Prostate gland (tissue), 2 donors: Measurements from ENCODE around the gene ADAMTS19.

Source experiments
- POLR2A ChIP-seq: fragments of 450-650 bp; IDR thresholded peaks from one replicate; pipeline ENCODE4 v1.6.1; 2016; ENCODE audit warnings: antibody characterized with exemption, mild to moderate bottlenecking
- POLR2AphosphoS5 ChIP-seq: sonication (generic); formaldehyde crosslinking; IDR thresholded peaks from one replicate; pipeline ENCODE4 v1.6.1; 2017; ENCODE audit warnings: antibody characterized with exemption
- TF ChIP-seq, protein P1 (sequence below), 4 experiments: fragments of 200-600 bp in 2 of 4; fragments of 450-650 bp in 2 of 4; sonication (generic) in 2 of 4; IDR thresholded peaks; 1 replicate in 3 of 4; 2 replicates in 1 of 4; pipeline ENCODE4 v1.5.1; 2016 to 2019; ENCODE audit warnings: antibody characterized with exemption in 4 of 4, mild to moderate bottlenecking in 2 of 4, moderate library complexity in 2 of 4

- TF ChIP-seq, protein P1, sequence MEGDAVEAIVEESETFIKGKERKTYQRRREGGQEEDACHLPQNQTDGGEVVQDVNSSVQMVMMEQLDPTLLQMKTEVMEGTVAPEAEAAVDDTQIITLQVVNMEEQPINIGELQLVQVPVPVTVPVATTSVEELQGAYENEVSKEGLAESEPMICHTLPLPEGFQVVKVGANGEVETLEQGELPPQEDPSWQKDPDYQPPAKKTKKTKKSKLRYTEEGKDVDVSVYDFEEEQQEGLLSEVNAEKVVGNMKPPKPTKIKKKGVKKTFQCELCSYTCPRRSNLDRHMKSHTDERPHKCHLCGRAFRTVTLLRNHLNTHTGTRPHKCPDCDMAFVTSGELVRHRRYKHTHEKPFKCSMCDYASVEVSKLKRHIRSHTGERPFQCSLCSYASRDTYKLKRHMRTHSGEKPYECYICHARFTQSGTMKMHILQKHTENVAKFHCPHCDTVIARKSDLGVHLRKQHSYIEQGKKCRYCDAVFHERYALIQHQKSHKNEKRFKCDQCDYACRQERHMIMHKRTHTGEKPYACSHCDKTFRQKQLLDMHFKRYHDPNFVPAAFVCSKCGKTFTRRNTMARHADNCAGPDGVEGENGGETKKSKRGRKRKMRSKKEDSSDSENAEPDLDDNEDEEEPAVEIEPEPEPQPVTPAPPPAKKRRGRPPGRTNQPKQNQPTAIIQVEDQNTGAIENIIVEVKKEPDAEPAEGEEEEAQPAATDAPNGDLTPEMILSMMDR (IDR thresholded peaks at IDR 0.05): no peak
- no peak for TF ChIP-seq POLR2AphosphoS5
- no peak for TF ChIP-seq POLR2A
Measured at GRCh38 chr5:129746876-129747275, 286.8 kb downstream of the ADAMTS19 start.
